ENCODE measurements around the gene NFE2L1. TPM values are rescaled to one million over a fixed set of nuclear protein-coding genes. Genes with fewer than 3 reads are reported as not detected.
A peak's percentile ranks its signal among the peaks of the same experiment; 100 is the strongest.

The NFE2L1 gene
- total and polyA plus RNA-seq, 9 of the 15 experiments (the other 6 are each of a cell fraction or from before 2014, with no cell fraction given), result 2.0 to 68.6 (median 39.7) TPM

DNA sequence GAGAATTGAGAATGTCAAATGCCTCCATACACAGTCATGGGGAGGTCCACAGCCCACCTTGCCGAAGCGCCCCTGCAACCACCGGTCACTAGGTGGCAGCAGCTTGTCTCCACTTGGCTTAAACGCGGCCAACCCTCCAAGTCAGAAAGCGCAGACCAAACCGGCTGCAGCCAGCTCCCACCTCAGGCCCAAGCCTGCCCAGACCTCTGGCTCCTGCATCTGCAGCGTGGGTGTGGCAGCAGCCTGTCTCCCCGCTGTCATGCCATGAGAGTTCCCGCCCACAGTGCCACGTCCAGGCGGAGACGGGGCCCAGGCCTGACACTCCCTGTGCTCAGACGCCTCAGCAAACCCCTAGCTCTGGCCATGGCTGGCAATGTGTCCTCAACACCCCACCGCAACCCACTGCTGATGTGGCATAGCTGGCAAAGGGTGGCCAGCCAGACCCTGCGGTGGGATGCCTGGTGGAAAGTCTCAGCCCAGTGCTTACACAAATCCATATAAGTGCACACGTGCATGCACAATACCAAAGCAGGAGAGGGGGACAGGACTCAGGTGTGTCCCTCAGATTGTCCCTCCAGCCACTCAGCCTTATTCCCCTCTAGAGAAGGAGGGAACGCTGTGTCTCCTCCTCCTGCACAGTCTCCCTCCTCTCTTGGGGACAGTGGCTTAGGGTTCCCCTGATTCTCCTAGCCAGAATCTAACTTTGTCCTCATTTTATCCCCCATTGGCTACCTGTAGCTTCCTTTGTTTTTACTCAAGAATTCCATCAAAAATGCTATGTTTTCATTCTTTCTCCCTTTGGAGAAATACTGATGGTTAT lies 21.4 kb upstream of the NFE2L1 start:
- peak overlapping the region; percentile 71 for H2AFZ ChIP-seq (ENCODE audit: low read depth, low read length)
- peaks cover 23 to 39% of the 10 kb centered on the region in 2 experiments; a peak in 4 of 5 replicates for H3K4me1 ChIP-seq (replicated peaks in 1 of 2; ENCODE audit: control insufficient read depth in 2 of 2, insufficient read depth in 2 of 2, low read length in 2 of 2)
- no peak overlapping the region for H3K4me3 ChIP-seq
- no peaks in the 10 kb centered on the region for H4K20me1 ChIP-seq (replicated peaks; ENCODE audit: control insufficient read depth, insufficient read depth, low read length)
- peak overlapping the region; percentile 27; the same call in 1 of the 2 replicates for H3K4me2 ChIP-seq (ENCODE audit: insufficient read depth, low read length)
- 27% methylated on average over 16 of the region's 18 CpGs for WGBS (ENCODE audit: insufficient coverage, low coverage, missing lambda C conversion rate)
- no peaks in the 10 kb centered on the region for H3K27me3 ChIP-seq (ENCODE audit: control insufficient read depth in 2 of 2, insufficient read depth in 2 of 2, low read length in 2 of 2)
- no peaks in the 10 kb centered on the region for H3K9me3 ChIP-seq (replicated peaks; ENCODE audit: control insufficient read depth, insufficient read depth, low read depth, low read length)
- H3K79me2 ChIP-seq (ENCODE audit: control insufficient read depth, insufficient read depth, low read length), result no peaks in the 10 kb centered on the region
- ChIA-PET CTCF (ENCODE audit: low intra/inter-chr PET ratio) (interaction anchor here (0.6 to 4.7 kb wide), 4 partner anchors 48 to 592 kb away, joined by 3 to 54 read pairs (median 24); no protein-coding TSS in a partner anchor), POLR2A (interaction anchor here (0.6 to 2.1 kb wide), 12 partner anchors 17 to 904 kb away, joined by 3 to 16 read pairs (median 5); partner anchors contain the start of genes NFE2L1 and SNX11)
- no TSS peak for BruUV-seq (replicated peaks)
- in situ Hi-C loops (cut with MboI) (loop anchor here (5.0 kb wide), 2 partner anchors 41 to 116 kb away; no protein-coding TSS in a partner anchor), intact Hi-C loops (cut with micrococcal nuclease) (loop anchor here (1.0 to 10.0 kb wide), 3 partner anchors 48 to 228 kb away; no protein-coding TSS in a partner anchor)
- no peaks in the 10 kb centered on the region for H3K36me3 ChIP-seq (ENCODE audit: control insufficient read depth, insufficient read depth, low read length)
- no peaks in the 10 kb centered on the region for H3K9me1 ChIP-seq (ENCODE audit: control insufficient read depth, insufficient read depth, low read length)
- ATAC-seq, result peak; percentile 81
- H3K27ac ChIP-seq (ENCODE audit: extremely low read depth, low read depth, low read length), result no peak overlapping the region; the same call in 2 of the 3 replicates
- peak; percentile 79 to 93 (median 86) for DNase-seq (ENCODE audit: extremely low read depth in 1 of 4, low spot score in 3 of 4)
- peak overlapping the region in 1 of 2 experiments; percentile 84; a peak in 2 of 4 replicates for H3K9ac ChIP-seq (ENCODE audit: insufficient read depth in 1 of 2, low read depth in 2 of 2, low read length in 2 of 2)
- peak; percentile 91 for FAIRE-seq
- TF ChIP-seq TRIM24 (IDR thresholded peaks at IDR 0.05) (peak in 1 of 2 experiments; percentile 40; a peak in 1 of 4 replicates), ZFP36 (IDR thresholded peaks at IDR 0.05; ENCODE audit: low read depth, low read length, partially characterized antibody) (no peak), ZFP1 (CRISPR knock-in tag; IDR thresholded peaks at IDR 0.05) (no peak), FOXM1 (IDR thresholded peaks at IDR 0.05; ENCODE audit: low read depth) (no peak), FOXM1 (CRISPR knock-in tag; IDR thresholded peaks at IDR 0.05; ENCODE audit: low read depth) (no peak), SRSF1 (IDR thresholded peaks at IDR 0.05; ENCODE audit: low read depth, low read length) (no peak), ZBTB8A (IDR thresholded peaks at IDR 0.05; ENCODE audit: partially characterized antibody) (no peak), DNMT1 (IDR thresholded peaks at IDR 0.05) (no peak), ZSCAN32 (CRISPR knock-in tag; IDR thresholded peaks at IDR 0.05) (no peak), SIN3A (IDR thresholded peaks at IDR 0.05; ENCODE audit: borderline replicate concordance in 2 of 2, control insufficient read depth in 1 of 2, low read depth in 2 of 2, low read length in 2 of 2) (peak in 1 of 2 experiments; percentile 27; a peak in 1 of 4 replicates), CBX2 (IDR thresholded peaks at IDR 0.05; ENCODE audit: insufficient read depth, low read length, poor library complexity, severe bottlenecking) (no peak), MEIS2 (IDR thresholded peaks at IDR 0.05; ENCODE audit: partially characterized antibody) (no peak), TEAD4 (IDR thresholded peaks at IDR 0.05; ENCODE audit: low read length) (no peak), TEAD4 (CRISPR knock-in tag; IDR thresholded peaks at IDR 0.05; ENCODE audit: borderline replicate concordance) (no peak), ZBTB1 (CRISPR knock-in tag; IDR thresholded peaks at IDR 0.05; ENCODE audit: borderline replicate concordance, low read depth) (no peak), SNRNP70 (optimal IDR thresholded peaks at IDR 0.05; ENCODE audit: low read depth, low read length) (no peak)
- TF ChIP-seq, protein P1, sequence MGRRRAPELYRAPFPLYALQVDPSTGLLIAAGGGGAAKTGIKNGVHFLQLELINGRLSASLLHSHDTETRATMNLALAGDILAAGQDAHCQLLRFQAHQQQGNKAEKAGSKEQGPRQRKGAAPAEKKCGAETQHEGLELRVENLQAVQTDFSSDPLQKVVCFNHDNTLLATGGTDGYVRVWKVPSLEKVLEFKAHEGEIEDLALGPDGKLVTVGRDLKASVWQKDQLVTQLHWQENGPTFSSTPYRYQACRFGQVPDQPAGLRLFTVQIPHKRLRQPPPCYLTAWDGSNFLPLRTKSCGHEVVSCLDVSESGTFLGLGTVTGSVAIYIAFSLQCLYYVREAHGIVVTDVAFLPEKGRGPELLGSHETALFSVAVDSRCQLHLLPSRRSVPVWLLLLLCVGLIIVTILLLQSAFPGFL (CRISPR knock-in tag; IDR thresholded peaks at IDR 0.05), result no peak
- TF ChIP-seq, protein P2, sequence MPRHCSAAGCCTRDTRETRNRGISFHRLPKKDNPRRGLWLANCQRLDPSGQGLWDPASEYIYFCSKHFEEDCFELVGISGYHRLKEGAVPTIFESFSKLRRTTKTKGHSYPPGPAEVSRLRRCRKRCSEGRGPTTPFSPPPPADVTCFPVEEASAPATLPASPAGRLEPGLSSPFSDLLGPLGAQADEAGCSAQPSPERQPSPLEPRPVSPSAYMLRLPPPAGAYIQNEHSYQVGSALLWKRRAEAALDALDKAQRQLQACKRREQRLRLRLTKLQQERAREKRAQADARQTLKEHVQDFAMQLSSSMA (CRISPR knock-in tag; IDR thresholded peaks at IDR 0.05), result no peak
